HG03521 (cell line): ENCODE measurements around the gene HSF4.
A peak's percentile ranks its signal among the peaks of the same experiment; 100 is the strongest.

Source experiments
- ATAC-seq: cut with Tn5 transposase; IDR thresholded peaks from one replicate; pipeline ENCODE4 v1.9.1; 2021; ENCODE audit warnings: mild to moderate bottlenecking, moderate library complexity; ENCODE audit not compliant: unreplicated experiment

The HSF4 gene

GRCh38 chr16:67165121-67166078, 855 bp downstream of the HSF4 start:
- ATAC-seq = no peak

GRCh38 chr16:67166110-67166547, 1.6 kb downstream of the HSF4 start:
- no peak for ATAC-seq

DNA sequence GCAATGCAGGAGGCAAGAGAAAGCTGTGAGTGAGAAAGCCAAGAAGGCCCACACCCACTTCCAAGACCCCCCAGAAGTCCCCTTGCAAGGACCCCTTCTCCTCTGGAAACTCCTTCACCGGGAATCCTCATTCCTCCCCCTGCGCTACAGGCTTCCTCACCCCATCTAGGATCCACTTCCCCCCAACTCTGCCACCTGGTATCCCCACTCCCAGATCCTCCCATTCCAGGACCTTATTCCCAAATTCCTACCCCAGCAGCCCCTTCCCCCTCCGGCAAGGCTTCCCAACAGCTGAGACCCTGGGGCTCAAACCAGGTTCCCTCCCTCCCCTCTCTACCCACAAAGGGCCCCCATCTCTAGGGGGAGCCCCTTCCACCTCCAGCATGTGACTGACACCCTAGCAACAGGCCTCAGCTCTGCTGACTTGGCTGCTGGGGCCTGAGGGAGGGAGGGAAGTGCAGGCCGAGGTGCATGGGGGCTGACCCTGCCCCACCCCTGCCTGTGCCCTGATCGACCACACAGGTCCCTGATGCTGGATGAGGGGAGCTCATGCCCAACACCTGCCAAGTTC, 2.1 kb downstream of the HSF4 start:
- ATAC-seq = no peak

- ATAC-seq = no peak
These were observed 3.0 kb downstream of the HSF4 start for GRCh38 chr16:67167588-67167987.

- ATAC-seq = no peak
These were observed 4.5 kb downstream of the HSF4 start for GRCh38 chr16:67169011-67169451.

DNA sequence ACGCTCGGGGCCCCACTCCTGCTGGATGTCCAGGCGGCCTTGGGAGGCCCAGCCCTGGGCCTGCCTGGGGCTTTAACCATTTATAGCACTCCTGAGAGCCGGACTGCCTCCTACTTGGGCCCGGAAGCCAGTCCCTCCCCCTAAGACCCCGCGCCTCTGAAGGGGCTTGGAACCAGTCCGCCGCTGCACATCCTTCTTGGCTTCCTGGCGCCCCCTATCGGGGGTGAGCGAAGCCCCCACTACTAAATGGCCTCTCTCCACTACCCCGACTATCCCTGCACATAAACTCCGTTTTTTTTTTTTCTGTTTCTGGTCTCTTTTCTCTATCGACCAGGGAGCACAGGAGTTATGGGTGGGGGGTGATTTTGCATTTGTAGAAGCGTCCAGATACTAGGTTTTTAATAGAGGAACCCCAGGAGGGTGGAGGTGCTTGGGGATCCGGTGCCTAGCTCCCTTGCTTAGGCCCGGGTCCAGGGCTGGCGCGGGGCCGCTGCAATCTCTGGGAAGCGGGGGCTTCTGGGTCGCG, 5.2 kb downstream of the HSF4 start:
- ATAC-seq = no peak

GRCh38 chr16:67170168-67170948, 5.8 kb downstream of the HSF4 start, which contains the start of gene NOL3:
NOL3 (plus strand) TSS chr16:67170538.
- no peak for ATAC-seq

- no peak for ATAC-seq
These were observed 6.6 kb downstream of the HSF4 start for GRCh38 chr16:67170949-67171649.

DNA sequence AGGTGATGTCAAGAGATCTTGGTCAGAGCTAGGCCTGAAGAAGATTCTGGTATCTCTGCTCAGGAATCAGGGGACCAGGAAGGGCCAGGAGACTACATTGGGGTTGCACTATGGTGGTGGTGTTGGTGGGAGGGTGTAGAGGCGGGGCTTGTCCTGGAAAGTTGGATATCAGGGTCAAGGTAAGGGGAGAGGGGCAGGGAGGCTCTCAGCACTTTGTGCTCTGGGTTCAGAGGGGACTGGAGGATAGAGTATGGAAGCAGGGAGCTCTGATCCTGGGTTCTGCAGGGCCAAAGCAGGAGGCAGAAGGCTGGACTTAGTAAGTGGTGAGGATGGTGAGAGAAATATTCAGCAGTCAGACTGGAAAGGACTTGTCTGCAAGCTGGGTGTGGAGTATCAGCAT, 8.8 kb downstream of the HSF4 start:
- no peak for ATAC-seq

DNA sequence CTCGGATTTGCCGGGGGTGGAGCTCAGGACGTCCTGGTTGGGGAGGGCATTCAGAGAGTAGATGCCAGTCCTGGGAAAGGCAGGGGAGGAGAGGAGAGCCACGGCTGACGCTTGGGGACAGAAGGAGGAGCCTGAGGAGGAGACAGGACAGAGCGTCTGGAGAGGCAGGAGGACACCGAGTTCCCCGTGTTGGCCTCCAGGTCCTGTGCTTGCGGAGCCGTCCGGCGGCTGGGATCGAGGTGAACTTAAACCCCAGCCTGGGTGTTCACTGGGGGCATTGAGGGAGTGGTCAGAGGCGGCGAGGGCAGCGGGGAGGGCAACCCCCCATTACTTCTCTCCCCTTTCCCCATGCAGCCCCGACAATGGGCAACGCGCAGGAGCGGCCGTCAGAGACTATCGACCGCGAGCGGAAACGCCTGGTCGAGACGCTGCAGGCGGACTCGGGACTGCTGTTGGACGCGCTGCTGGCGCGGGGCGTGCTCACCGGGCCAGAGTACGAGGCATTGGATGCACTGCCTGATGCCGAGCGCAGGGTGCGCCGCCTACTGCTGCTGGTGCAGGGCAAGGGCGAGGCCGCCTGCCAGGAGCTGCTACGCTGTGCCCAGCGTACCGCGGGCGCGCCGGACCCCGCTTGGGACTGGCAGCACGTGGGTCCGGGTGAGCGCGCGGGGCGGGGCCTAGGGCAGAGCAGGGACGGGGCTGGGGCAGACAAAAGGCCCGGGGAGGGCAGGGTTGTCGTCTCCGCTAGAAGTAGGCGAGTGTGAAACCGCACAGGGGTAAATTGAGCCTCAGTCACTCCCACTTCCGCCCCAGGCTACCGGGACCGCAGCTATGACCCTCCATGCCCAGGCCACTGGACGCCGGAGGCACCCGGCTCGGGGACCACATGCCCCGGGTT, 9.5 kb downstream of the HSF4 start:
- peak; percentile 42 for ATAC-seq

DNA sequence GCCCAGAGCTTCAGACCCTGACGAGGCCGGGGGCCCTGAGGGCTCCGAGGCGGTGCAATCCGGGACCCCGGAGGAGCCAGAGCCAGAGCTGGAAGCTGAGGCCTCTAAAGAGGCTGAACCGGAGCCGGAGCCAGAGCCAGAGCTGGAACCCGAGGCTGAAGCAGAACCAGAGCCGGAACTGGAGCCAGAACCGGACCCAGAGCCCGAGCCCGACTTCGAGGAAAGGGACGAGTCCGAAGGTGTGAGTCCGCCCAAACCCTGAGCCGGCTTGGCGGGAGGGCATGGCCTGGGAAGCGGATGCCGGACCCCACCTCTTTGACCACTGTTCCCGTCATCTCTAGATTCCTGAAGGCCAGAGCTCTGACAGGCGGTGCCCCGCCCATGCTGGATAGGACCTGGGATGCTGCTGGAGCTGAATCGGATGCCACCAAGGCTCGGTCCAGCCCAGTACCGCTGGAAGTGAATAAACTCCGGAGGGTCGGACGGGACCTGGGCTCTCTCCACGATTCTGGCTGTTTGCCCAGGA, 10.2 kb downstream of the HSF4 start:
- no peak for ATAC-seq

DNA sequence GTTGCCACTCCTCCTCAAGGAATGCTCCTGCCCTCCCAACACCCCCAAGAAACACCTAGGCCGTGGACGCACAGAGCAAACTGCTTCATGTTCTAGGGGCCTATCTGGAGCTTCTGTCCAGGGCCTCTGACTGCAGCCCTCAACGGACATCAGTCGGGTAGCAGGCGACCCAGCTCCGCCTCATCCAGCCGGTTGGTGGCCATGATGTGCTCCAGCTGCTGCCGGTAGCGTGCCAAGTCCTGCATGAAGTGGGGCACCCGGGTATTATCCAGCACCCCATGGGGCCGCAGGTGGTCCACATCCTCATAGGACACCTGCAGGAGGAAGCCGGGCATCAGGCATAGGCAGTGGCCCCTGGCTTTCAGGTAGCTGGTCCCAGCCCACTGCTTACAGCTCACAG, 12.1 kb downstream of the HSF4 start:
- ATAC-seq = no peak

DNA sequence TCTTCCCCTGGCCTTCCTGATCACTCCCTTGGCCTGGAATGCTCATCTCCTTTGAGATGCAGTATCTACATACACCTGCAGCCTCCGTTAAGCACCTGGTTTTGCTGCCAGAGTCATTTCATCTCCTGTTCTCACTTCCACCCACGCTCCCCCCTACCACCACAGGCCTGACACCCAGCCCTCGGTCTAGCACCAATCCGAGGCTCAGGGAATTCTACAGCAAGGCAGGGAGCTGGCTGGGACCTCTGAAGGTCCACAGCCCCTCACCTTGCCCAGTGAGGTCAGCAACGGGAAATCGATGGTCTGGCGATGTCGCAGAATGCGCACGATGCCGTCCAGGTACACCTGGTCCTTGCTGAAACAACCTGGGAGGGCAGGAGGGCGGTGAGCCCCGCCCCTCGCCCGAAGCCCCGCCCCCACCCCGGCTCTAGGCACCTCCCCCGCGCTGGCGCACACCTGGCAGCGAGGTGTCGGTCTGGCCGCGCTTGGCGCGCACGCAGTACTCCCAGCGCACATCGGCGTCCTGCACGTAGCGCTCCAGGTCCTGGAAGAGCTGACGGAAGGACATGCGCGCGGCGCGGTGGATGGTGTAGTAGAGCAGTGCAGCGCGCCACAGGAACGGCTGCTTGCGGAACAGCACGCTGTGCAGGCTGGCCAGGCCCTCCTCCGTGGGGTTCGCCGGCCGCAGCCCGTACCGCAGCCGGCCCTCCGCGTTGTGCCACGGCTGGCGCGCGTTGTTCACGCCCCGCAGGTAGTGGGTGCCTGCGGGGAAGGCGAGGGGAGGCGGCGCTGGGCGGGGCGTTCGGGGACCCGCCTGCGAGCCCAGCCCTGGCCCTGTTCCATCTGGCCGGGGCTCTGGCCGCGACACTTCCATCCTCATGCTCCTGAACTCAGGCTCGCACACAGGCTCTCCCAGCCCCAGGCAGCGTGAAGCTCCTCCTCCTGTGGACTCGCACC, 13.5 kb downstream of the HSF4 start:
- no peak for ATAC-seq

DNA sequence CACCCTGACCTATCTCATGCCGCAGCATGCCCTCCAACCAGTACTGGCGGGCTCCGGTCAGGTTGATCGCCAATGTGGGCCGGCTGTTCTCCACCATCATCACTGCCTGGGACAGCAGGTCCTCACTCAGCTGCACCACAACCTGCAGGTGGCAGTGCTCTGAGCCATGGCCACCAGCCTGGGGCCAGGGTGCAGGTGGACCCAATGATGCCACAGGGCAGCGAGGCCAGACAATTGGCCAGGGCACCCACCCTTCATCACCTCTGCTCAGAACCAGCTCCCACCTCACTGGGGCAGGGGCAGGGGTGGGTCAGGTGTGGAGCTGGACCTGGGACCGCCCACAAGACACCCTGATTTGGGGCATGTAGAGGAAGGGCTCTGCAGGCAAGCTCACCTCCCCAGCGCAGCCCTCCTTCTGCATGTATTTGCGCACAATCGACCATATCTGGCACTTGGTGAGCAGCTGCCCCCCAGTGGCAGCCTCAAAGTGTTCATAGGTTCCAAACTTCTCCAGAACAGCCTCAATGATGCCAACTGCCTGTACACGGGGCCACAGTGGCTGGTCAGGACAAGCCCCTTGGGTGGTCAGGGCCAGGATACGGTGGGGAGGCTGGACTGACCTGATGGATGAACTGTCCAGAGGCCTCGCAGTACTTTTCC, 15.0 kb downstream of the HSF4 start:
- no peak for ATAC-seq

GRCh38 chr16:67180166-67180565, 15.6 kb downstream of the HSF4 start:
- no peak for ATAC-seq

DNA sequence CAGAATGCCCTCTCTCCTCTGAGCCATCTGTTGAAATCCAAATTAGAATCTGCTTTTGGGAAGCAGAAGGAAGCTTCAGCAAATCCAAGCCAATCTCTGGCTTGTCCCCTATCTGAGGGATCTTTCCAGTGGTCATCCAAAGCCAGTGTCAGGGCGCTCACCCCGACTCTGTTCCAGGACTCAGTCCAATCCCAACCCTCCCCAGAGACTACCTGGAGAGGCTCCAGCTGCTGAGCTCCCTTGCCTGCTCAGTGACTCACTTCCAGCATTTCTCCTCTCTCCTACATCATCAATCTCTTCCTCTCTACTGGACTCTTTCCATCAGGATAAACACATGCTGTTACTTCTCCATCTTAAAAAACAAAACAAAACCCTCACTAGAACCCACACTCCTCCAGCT, 16.8 kb downstream of the HSF4 start:
- no peak for ATAC-seq

- no peak for ATAC-seq
These were observed 17.7 kb downstream of the HSF4 start for GRCh38 chr16:67182288-67182687.

DNA sequence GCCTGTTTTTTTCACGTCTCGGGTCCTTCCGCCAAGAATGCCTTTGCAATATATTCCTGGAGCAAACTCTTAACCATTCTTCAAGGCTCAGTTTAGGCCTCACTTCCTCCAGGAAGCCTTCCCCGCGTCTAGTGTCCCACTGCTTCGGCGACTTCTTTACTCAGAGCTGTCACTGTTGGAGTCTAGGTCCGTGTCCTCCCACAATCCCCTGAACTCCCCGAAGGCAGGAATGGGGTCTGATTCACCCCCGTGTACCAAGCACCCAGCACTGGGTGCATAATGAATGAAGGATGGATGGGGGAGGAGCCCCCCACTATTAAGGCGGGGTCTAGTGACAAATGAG, 18.7 kb downstream of the HSF4 start:
- no peak for ATAC-seq
